ENCODE results near the gene TMEM213.
A peak's percentile ranks its signal among the peaks of the same experiment; 100 is the strongest.

TMEM213 gene, protein sequence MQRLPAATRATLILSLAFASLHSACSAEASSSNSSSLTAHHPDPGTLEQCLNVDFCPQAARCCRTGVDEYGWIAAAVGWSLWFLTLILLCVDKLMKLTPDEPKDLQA

DNA sequence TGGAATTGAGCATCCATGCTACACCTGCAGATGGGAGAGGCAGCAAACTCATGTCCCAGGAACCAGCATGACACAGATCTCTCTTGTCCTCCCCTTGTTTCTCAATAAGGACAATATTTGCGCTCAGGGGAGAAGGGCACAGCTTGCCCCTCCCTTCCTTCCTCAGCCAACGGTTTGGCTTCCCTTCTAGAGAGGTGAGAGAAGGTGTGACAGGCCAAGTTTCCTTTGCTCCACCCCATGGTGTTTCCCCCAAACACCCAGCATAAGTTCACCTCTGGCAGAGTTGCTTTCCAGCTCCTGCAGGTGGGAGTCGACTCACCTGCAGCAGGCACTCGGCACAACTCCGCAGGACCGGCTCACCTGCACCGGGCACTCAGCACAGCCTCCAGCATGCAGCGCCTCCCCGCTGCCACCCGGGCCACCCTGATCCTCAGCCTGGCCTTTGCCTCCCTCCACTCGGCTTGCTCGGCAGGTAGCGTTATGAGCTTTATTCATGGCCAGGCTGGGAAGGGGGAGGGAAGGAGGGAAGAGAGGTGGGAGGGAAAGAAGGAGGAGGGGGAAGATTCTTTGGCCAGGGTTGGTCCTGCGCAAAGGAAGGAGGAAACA lies at the start of gene TMEM213, which contains the start of gene ATP6V0A4:
Gene TMEM213 (plus strand): TSS at position 280 of the 606 bp plus-strand sequence. CDS start 111 bp downstream, at position 391.
Gene ATP6V0A4 (minus strand): TSS at position 482 of the 606 bp plus-strand sequence. CDS start 26,949 bp downstream, outside the sequence.
- no peak for DNase-seq (ENCODE audit: low read depth, low spot score)

- no peak for DNase-seq (ENCODE audit: low read depth, low spot score)
These were observed 49.1 kb upstream of the TMEM213 start for GRCh38 chr7:138748666-138749065.

DNA sequence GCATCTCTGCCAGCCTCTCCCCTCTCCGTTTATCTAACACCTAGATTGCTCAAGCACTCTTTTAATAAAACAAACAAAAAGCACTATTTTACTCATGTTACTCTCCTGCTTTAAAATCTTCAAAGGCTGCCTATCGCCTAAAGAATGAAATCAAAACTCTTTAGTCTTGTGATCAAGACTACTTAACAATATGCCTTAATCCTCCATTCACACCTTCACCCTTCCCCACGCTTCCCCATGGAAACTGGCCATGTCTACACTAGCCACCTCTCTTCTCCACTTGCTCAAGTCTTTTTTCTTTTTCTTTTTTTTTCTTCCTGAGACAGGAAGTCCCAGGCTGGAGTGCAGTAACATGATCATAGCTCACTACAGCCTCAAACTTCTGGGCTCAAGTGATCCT lies 47.8 kb upstream of the TMEM213 start:
- DNase-seq (ENCODE audit: low read depth, low spot score) = no peak

DNA sequence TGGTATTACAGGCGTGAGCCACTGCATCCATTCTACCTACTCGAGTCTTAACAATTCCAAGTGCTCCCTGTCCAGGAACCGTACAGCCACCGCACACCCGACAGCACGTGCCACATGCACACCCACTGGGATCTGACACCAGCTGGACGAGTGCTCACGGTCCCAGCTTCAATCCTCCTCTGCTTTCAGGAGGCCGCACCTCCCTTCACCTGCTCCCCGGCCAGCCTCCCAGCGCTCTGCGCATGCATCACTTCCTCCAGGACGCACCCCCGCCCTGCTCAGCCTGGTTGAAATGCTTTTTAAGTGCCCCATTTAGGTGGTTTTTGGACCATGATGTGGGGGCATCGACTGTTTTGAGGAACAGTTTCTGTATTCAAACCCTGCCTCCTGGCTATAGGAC lies 47.3 kb upstream of the TMEM213 start:
- no peak for DNase-seq (ENCODE audit: low read depth, low spot score)

DNA sequence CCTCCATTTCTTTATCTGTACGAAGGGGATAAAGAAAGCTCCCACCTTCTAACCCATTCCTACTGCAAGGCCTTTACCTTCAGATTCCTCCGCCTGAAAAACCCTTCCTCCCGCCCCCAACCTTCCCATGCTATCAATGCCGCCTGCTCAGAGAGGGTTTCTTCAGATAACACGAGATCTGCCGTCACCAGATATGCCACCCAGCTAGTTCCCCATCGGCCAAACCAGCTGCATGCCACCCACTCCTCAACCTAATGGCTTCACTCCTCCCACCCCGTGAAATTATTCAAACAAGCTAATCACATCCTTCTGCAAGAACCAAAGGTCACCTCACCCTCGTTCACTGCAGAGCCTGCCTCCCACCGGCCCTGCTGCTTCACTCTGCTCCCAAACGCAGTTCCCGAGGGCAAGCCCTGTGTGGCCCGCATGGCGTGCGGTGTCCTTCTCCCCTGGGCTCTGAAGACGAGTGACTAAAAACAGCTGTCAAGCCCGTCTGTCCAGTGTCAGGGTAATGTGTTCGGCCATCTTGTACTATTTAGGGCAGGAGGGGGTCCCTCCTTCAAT lies 46.8 kb upstream of the TMEM213 start:
- DNase-seq (ENCODE audit: low read depth, low spot score) = no peak

GRCh38 chr7:138752518-138753149 lies 45.2 kb upstream of the TMEM213 start:
- DNase-seq (ENCODE audit: low read depth, low spot score) = peak; percentile 75

DNA sequence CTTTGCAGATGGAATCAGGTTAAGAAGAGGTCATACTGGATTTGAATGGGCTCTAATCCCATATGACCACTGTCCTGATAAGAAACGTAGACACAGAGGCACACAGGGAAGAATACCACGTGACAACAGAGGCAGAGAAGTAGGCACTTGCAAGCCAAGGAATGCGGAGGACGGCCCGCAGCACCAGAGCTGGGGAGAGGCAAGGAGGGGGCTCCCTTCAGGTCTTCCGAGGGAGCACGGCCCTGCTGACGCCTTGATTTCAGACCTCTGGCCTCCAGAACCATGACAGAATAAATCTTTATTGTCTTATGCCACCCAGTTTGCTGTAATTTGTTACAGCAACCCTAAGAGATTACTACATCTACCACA lies 44.7 kb upstream of the TMEM213 start:
- DNase-seq (ENCODE audit: low read depth, low spot score) = no peak

- no peak for DNase-seq (ENCODE audit: low read depth, low spot score)
These were observed 44.2 kb upstream of the TMEM213 start for GRCh38 chr7:138753610-138754009.

- no peak for DNase-seq (ENCODE audit: low read depth, low spot score)
These were observed 42.5 kb upstream of the TMEM213 start for GRCh38 chr7:138755331-138755747.

DNA sequence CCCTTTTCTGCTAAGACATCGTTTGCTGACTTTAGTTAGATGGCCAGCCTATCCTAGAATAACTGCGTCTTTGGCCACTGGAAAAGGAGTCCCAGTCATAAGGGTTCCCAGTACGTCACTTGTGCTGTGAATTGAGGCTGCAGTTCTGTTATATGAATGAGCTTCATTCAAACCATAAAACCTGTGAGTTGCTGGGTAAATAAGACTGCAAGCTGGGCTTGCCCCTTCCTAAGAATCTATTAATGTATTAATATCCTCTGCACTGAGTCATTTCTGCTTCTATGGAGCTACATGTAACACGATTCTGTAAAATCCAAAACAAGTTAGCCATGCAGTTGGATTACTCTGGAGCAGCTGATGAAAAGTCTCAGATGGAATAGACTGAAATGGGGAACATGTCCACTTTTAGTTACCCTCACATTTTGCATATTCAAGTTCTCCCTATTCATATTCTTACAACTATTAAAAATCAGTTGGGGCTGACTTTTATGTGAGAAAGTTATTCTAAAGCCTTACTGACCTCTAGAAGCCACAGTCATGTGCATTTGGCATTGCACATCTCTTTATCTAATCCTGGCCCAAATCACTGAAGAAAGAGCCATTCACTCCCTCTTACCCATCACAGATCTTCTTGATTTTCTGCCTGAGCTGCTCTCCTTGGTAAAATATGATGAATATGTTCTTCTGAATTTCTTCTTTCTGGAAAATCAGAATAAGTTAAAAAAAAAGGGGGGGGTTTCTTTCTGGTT lies 41.8 kb upstream of the TMEM213 start:
- no peak for DNase-seq (ENCODE audit: low read depth, low spot score)

DNA sequence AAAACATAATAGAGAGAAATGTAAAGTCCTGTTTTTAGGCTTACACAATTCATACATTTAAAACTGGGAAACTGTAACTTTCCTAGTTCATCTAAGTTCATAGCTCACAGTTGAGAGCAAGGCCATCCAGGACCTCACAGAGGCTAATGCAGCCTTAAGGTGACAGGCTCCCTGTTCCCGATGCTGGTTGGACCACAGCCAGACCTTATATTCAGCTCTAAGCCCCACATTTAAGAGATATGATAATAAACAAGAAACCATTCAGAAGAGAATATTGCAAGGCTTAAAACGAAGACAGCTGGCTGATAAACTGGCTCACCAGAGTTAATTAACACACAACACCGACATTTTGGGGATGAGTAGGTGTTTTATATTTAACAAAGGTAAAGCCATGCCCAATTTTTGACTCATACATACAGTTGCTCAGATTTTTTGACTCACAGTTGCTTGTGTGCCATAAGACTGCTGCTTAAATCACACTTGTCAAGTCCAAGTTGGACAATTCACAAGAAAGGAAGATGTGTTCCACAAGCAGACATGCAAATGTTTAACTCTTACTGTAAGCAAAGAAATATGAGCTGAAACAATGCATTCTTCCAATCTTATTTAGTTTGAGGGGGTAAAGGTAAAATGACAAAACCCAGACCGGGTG lies 41.1 kb upstream of the TMEM213 start:
- DNase-seq (ENCODE audit: low read depth, low spot score) = no peak

- DNase-seq (ENCODE audit: low read depth, low spot score) = no peak
These were observed 29.6 kb upstream of the TMEM213 start for GRCh38 chr7:138768241-138768640.

DNA sequence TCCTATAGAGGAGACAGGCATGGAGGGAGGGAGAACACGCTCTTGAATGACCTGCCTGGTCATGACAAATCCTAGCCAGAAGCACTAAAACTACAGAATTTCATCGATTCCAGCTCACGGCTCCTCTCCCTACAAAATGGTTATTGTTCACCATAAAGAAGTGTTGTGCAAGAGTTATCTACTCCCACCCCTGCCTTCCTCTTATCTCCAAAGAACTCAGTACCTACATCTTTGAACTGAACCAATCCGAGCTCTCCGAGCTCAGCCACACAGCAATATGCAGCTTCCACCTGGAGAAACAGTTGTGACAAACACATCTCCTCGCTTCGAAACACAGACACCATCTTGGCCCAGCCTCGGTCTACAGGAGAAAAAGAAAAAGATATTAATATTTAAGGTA lies 26.9 kb upstream of the TMEM213 start:
- no peak for DNase-seq (ENCODE audit: low read depth, low spot score)

- no peak for DNase-seq (ENCODE audit: low read depth, low spot score)
These were observed 24.6 kb upstream of the TMEM213 start for GRCh38 chr7:138773176-138773575.

- no peak for DNase-seq (ENCODE audit: low read depth, low spot score)
These were observed 24.0 kb upstream of the TMEM213 start for GRCh38 chr7:138773817-138774216.

- DNase-seq (ENCODE audit: low read depth, low spot score) = no peak
These were observed 21.5 kb upstream of the TMEM213 start for GRCh38 chr7:138776166-138776833.

GRCh38 chr7:138781004-138781403 lies 16.8 kb upstream of the TMEM213 start:
- DNase-seq (ENCODE audit: low read depth, low spot score) = no peak

DNA sequence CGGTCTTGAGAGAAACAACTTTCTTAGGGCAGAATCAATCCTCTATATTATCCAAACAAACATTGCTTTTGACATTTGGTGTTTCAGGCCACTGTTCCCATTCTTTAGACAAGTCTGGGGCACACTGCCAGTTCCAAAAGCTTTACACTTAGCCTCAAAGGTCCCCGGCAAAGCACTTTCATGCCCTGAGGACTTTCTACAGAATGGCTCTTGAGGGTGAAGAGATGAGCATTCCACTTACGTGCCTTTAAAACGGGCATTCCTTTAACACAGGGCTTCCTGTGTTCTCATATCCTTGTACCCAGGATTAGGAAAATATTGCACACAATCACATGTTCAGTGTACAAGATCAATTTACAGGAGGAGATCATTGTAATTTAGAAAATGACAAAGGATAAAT lies 13.1 kb upstream of the TMEM213 start:
- no peak for DNase-seq (ENCODE audit: low read depth, low spot score)

DNA sequence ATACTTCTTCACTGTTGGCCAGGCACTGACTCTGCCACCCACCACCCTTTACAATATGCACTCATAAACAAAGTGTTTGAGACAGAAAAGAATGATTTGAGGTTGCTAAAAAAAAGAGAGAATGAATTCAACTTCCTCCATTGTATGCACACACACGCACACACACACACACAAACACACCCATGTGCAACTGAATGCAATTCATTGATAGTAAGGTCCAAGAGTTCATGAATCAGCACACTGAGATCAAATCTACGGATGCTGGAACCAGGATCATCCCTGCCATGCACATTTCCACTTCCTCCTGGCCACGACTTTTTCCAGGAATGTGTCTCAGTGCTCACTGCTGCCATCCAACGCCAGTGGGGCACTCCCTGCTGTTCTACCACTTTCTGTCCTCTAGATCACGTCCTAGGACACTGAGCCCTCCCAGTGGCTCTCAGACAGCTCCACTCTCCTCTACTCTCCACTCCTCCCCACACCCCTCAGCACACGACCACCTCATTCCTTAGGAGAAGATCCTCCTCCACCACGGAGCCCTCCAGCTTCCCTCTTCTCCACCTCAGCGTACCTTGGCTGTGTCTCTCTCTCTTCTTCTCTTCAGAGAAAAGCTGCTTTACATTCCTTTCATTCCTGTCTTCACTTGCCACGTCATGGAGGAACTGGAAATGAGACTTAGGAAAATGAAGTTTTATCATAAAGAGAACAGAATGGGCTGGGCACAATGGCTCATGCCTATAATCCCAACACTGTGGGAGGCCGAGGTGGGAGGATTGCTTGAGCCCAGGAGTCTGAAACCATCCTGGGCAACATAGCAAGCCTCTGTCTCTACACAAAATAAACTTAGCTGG lies 12.0 kb upstream of the TMEM213 start:
- DNase-seq (ENCODE audit: low read depth, low spot score) = no peak

GRCh38 chr7:138796038-138796615 lies 1.7 kb upstream of the TMEM213 start:
- no peak for DNase-seq (ENCODE audit: low read depth, low spot score)

Data from activated CD4-positive, CD25-positive, alpha-beta regulatory T cell treated with anti-CD3 and anti-CD28 coated beads, Interleukin-2, amount 50 U/mL, for 16 hours (primary cell).